Lung (tissue), 12 donors: Measurements from ENCODE around the gene ANKRD52. TPM values are rescaled to one million over a fixed set of nuclear protein-coding genes. Genes with fewer than 3 reads are reported as not detected.

ENCODE experiments used
- ATAC-seq: fragments of 200-7000 bp; cut with Tn5 transposase; one replicate; pipeline ENCODE4 v1.9.1; 2020; ENCODE audit warnings: moderate number of reproducible peaks; ENCODE audit not compliant: insufficient read depth, low FRiP score
- DNase-seq, 3 donors: peaks; one replicate each; pipeline ENCODE4 v3.0.0-alpha.2; 2013 to 2017
- H3K27ac ChIP-seq, 2 donors: one replicate each; pipeline ENCODE4 v1.5.1; 2013; ENCODE audit warnings: mild to moderate bottlenecking in 2 of 2, moderate library complexity in 2 of 2, control low read depth in 1 of 2, inconsistent platforms in 1 of 2, low read depth in 1 of 2, low read length in 1 of 2
- H3K27me3 ChIP-seq, 3 donors: one replicate each; pipeline ENCODE4 v1.5.1; 2013; ENCODE audit warnings: low read length in 2 of 3; ENCODE audit not compliant: control insufficient read depth in 3 of 3, insufficient read depth in 3 of 3
- H3K36me3 ChIP-seq, 4 donors: one replicate each; pipeline ENCODE4 v1.5.1; 2013; ENCODE audit warnings: low read length in 4 of 4, mild to moderate bottlenecking in 1 of 4, moderate library complexity in 1 of 4; ENCODE audit not compliant: control insufficient read depth in 4 of 4, insufficient read depth in 4 of 4
- H3K4me1 ChIP-seq, 5 donors: one replicate each; pipeline ENCODE4 v1.5.1; 2013; ENCODE audit warnings: low read length in 5 of 5, mild to moderate bottlenecking in 2 of 5, moderate library complexity in 1 of 5; ENCODE audit not compliant: control insufficient read depth in 5 of 5, insufficient read depth in 5 of 5
- H3K4me3 ChIP-seq: one replicate; pipeline ENCODE4 v1.5.1; 2013; ENCODE audit warnings: mild to moderate bottlenecking, control low read depth, moderate library complexity
- H3K9ac ChIP-seq, 2 donors: one replicate each; pipeline ENCODE4 v1.5.1; 2013; ENCODE audit warnings: low read length in 2 of 2, control low read depth in 1 of 2; ENCODE audit not compliant: insufficient read depth in 1 of 2
- H3K9me3 ChIP-seq, 4 donors: one replicate each; pipeline ENCODE4 v1.5.1; 2013; ENCODE audit warnings: low read length in 3 of 4, mild to moderate bottlenecking in 1 of 4, moderate library complexity in 1 of 4; ENCODE audit not compliant: control insufficient read depth in 4 of 4, insufficient read depth in 3 of 4
- WGBS, 2 donors: extraction: QIAGEN DNeasy Blood & Tissue Kit; methylation state at CpG; one replicate each; pipeline ENCODE4 v1.1.7; 2013; 5-methylcytosine and 5-hydroxymethylcytosine counted together
- polyA plus RNA-seq, 2 donors: library from polyadenylated mRNA; stranded (reverse); fragments of 200-250 nt; gene quantifications; one replicate each; pipeline ENCODE4 v1.2.1, GENCODE V29; 2013
- total RNA-seq, 2 donors: library from RNA; depleted of rRNA in 1 of 2; stranded (reverse); fragments of >200 nt in 1 of 2; gene quantifications; one replicate each; pipeline ENCODE4 v1.2.1, GENCODE V29; 2014 to 2021
- TF ChIP-seq, protein P1 (sequence below): IDR thresholded peaks from 2 replicates; pipeline ENCODE4 v1.5.1; 2012; ENCODE audit warnings: mild to moderate bottlenecking; ENCODE audit errors: control extremely low read depth, extremely low read depth
- donor health status: control.
- donor health status: control.
- donor health status: Bipolar disorder and iron deficiency.
- donor health status: healthy.
- donor health status: DM: yes; HTN: yes; CAD: no.

Gene ANKRD52
- total and polyA plus RNA-seq, 4 donors = 9.2 to 38.1 (median 17.9) TPM

DNA sequence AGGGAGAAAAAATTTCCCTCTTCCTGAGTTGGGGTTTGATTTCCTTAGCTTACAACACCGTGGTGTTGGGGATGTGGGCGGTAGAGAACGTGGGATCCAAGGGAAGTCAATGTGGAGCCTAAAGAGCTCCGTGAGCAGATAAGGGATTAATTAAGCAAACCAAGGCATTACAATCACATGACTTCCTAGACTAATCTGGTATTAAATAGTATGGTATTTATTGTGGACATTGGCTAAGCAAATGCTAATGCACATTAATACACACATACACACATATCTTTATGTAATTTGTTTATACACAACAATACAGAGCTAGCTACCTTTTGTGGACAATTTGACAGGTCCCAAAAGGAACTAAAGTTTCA, 35.7 kb downstream of the ANKRD52 start:
- Histone ChIP-seq H3K4me3 (peak overlapping the region; percentile 41), H3K27me3 (no peaks in the 10 kb centered on the region), H3K27ac (peak overlapping the region; percentile 91 to 98), H3K4me1 (peaks cover 4 to 31% (median 14%) of the 10 kb centered on the region in 5 donors), H3K36me3 (peaks cover 0 to under 1% (median 0%) of the 10 kb centered on the region in 4 donors), H3K9me3 (no peaks in the 10 kb centered on the region), H3K9ac (peak overlapping the region; percentile 33 to 70)
- ATAC-seq (no peak), DNase-seq (no peak)
- TF ChIP-seq, protein P1, sequence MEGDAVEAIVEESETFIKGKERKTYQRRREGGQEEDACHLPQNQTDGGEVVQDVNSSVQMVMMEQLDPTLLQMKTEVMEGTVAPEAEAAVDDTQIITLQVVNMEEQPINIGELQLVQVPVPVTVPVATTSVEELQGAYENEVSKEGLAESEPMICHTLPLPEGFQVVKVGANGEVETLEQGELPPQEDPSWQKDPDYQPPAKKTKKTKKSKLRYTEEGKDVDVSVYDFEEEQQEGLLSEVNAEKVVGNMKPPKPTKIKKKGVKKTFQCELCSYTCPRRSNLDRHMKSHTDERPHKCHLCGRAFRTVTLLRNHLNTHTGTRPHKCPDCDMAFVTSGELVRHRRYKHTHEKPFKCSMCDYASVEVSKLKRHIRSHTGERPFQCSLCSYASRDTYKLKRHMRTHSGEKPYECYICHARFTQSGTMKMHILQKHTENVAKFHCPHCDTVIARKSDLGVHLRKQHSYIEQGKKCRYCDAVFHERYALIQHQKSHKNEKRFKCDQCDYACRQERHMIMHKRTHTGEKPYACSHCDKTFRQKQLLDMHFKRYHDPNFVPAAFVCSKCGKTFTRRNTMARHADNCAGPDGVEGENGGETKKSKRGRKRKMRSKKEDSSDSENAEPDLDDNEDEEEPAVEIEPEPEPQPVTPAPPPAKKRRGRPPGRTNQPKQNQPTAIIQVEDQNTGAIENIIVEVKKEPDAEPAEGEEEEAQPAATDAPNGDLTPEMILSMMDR = no peak
- 1 to 8% methylated on average over 4 of the region's 4 CpGs for WGBS, 2 donors

DNA sequence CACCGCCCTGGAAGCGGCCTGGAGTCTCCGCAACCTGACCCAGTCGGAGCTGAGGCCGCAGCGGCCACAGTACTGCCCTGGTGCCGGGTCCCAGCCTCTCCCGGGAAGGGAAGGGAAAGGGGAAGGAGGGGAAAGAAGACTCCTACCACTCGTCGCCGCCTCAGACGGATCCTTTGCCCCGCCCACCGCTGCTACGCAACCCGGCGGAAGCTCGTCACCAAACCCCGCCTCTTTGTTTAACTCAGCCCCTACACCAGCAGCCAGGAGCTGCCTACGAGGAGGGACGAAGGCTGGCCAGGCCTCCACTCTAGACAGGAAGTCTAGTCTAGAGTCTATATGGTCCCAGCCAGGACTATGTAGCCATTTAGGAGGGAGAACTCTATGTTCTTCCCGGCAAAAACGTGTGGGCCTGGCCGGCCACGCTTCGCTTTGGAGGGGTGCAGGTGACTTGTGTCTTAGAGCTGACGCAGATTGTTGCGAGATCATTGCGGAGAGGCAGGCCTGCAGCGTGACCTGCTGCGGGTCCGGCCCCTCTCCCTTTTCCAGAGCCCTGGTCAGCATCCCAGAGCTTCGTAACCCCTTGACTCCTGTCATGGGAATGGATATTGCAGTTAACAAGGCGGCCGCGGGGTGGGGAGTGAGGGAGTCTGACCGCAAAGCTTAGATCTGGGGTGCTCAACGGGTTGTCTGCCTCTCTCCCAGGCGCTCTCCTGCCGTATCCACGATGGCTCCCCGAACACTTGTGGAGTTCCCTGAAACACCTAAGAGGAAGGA, 36.2 kb downstream of the ANKRD52 start, which contains the start of gene RNF41:
Gene RNF41 (minus strand): TSS at position 166 of the 774 bp plus-strand sequence. CDS start 7,875 bp downstream, outside the sequence.
- Histone ChIP-seq H3K4me1 (peaks cover 4 to 31% (median 15%) of the 10 kb centered on the region in 5 donors), H3K9me3 (no peaks in the 10 kb centered on the region), H3K27me3 (no peaks in the 10 kb centered on the region), H3K27ac (peak within 1 kb of the TSS; percentile 91 to 98), H3K36me3 (peaks cover 0 to 3% (median 0%) of the 10 kb centered on the region in 4 donors), H3K4me3 (peak within 1 kb of the TSS; percentile 76), H3K9ac (peak within 1 kb of the TSS; percentile 33 to 70)
- DNase-seq (peak; percentile 99), ATAC-seq (peak; percentile 80)
- WGBS, 2 donors = 0 to 2% methylated on average over 42 of the region's 42 CpGs
- TF ChIP-seq, protein P1 = no peak

DNA sequence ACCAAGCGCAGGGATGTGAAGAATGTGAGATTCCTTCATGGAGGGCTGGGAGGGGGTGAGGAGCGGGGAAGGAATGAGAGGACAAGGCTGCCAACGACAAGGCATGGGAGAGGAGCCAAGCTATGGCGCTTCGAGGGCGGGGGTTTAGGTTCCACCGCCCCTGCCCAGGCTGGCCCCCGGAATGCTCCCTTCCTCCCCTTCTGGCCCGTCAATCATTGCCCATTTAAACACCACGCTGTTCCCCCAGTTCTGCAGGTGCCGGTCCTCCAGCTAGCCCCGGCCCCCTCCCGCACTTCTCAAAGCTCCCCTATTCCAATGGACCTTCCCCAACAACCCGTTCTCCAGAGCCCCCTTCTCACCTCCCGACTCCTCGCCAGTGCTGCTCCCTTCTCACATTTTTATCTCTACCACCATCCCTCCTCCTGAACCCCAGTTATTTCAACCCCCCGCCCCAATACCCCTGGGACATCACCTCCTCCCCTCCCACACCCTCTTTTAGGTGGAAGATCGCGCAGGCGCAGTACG, 36.9 kb downstream of the ANKRD52 start:
- TF ChIP-seq, protein P1 = no peak
- Histone ChIP-seq H3K9ac (peak overlapping the region; percentile 33 to 70), H3K4me3 (peak overlapping the region; percentile 76), H3K36me3 (peaks cover 0 to 7% (median 1%) of the 10 kb centered on the region in 4 donors), H3K9me3 (no peaks in the 10 kb centered on the region), H3K27me3 (no peaks in the 10 kb centered on the region), H3K4me1 (peaks cover 4 to 31% (median 15%) of the 10 kb centered on the region in 5 donors), H3K27ac (peak overlapping the region; percentile 91 to 98)
- DNase-seq (peak; percentile 91 to 95 (median 92)), ATAC-seq (no peak)
- WGBS, 2 donors = 1% methylated on average over 21 of the region's 21 CpGs
